HK-2 (cell line): ENCODE measurements around the gene RGMB.

Experiments
- DNase-seq: peaks from one replicate; pipeline ENCODE4 v3.0.0-alpha.2; 2018; ENCODE audit not compliant: unreplicated experiment

The RGMB gene

GRCh38 chr5:98768160-98768959, 5.1 kb upstream of the RGMB start:
- DNase-seq = no peak

GRCh38 chr5:98768960-98769209, 4.6 kb upstream of the RGMB start:
- no peak for DNase-seq

GRCh38 chr5:98769210-98769958, 4.1 kb upstream of the RGMB start:
- no peak for DNase-seq

- no peak for DNase-seq
Measured at GRCh38 chr5:98769959-98770208, 3.6 kb upstream of the RGMB start.

- no peak for DNase-seq
Measured at GRCh38 chr5:98770209-98770910, 3.1 kb upstream of the RGMB start.

GRCh38 chr5:98770911-98771322, 2.5 kb upstream of the RGMB start:
- no peak for DNase-seq

- no peak for DNase-seq
Measured at GRCh38 chr5:98771382-98772109, 1.9 kb upstream of the RGMB start.

GRCh38 chr5:98772415-98773213, 849 bp upstream of the RGMB start:
- peak; percentile 73 for DNase-seq

- DNase-seq = no peak
Measured at GRCh38 chr5:98773214-98773463, 324 bp upstream of the RGMB start.

- DNase-seq = peak; percentile 56
Measured at GRCh38 chr5:98774192-98775033, 950 bp downstream of the RGMB start.

- no peak for DNase-seq
Measured at GRCh38 chr5:98775246-98776065, 2.0 kb downstream of the RGMB start.

- no peak for DNase-seq
Measured at GRCh38 chr5:98776066-98776705, 2.7 kb downstream of the RGMB start.

GRCh38 chr5:98777295-98777694, 3.8 kb downstream of the RGMB start:
- no peak for DNase-seq

- DNase-seq = no peak
Measured at GRCh38 chr5:98779264-98779877, 5.9 kb downstream of the RGMB start.

- DNase-seq = no peak
Measured at GRCh38 chr5:98780390-98780789, 6.9 kb downstream of the RGMB start.

- DNase-seq = no peak
Measured at GRCh38 chr5:98781520-98781919, 8.1 kb downstream of the RGMB start.

GRCh38 chr5:98781964-98782363, 8.5 kb downstream of the RGMB start:
- no peak for DNase-seq

GRCh38 chr5:98783051-98783649, 9.7 kb downstream of the RGMB start:
- DNase-seq = no peak

- DNase-seq = no peak
Measured at GRCh38 chr5:98784411-98784810, 10.9 kb downstream of the RGMB start.
